Mucosa of rectum (tissue), 2 donors: ENCODE measurements around the gene RPL9.

ENCODE experiments used
- H3K27ac ChIP-seq, 2 donors: one replicate each; pipeline ENCODE4 v1.7.0; 2013; ENCODE audit warnings: inconsistent platforms in 2 of 2, low read depth in 2 of 2, low read length in 2 of 2
- H3K27me3 ChIP-seq, 2 donors: one replicate each; pipeline ENCODE4 v1.7.0; 2013; ENCODE audit warnings: low read length in 2 of 2; ENCODE audit not compliant: control insufficient read depth in 2 of 2, insufficient read depth in 2 of 2
- H3K36me3 ChIP-seq, 2 donors: one replicate each; pipeline ENCODE4 v1.7.0; 2013; ENCODE audit warnings: low read length in 2 of 2; ENCODE audit not compliant: control insufficient read depth in 2 of 2, insufficient read depth in 2 of 2
- H3K4me1 ChIP-seq, 2 donors: one replicate each; pipeline ENCODE4 v1.7.0; 2013; ENCODE audit warnings: low read length in 2 of 2, mild to moderate bottlenecking in 1 of 2; ENCODE audit not compliant: control insufficient read depth in 2 of 2, insufficient read depth in 2 of 2
- H3K4me3 ChIP-seq, 2 donors: one replicate each; pipeline ENCODE4 v1.7.0; 2013; ENCODE audit warnings: low read length in 2 of 2
- H3K9ac ChIP-seq, 2 donors: one replicate each; pipeline ENCODE4 v1.7.0; 2013; ENCODE audit warnings: low read length in 2 of 2, low read depth in 1 of 2, mild to moderate bottlenecking in 1 of 2
- H3K9me3 ChIP-seq, 2 donors: one replicate each; pipeline ENCODE4 v1.7.0; 2013; ENCODE audit warnings: low read length in 2 of 2; ENCODE audit not compliant: control insufficient read depth in 2 of 2
- donor health status: healthy.
- donor health status: Normal muscosa, but diverticular disease.

The RPL9 gene

GRCh38 chr4:39490322-39490721 is 31.6 kb upstream of the RPL9 start:
- H3K27me3 ChIP-seq = no peaks in the 10 kb centered on the region
- no peaks in the 10 kb centered on the region for H3K9me3 ChIP-seq
- no peaks in the 10 kb centered on the region for H3K36me3 ChIP-seq
- no peak overlapping the region for H3K4me3 ChIP-seq
- no peak overlapping the region for H3K9ac ChIP-seq
- H3K4me1 ChIP-seq = no peaks in the 10 kb centered on the region
- H3K27ac ChIP-seq = no peak overlapping the region

- Histone ChIP-seq H3K27ac (no peak overlapping the region), H3K9ac (no peak overlapping the region)
Observed at GRCh38 chr4:39486221-39486804, 27.6 kb upstream of the RPL9 start.

GRCh38 chr4:39484582-39485272 is 26.0 kb upstream of the RPL9 start:
- Histone ChIP-seq H3K4me1 (no peaks in the 10 kb centered on the region), H3K36me3 (no peaks in the 10 kb centered on the region), H3K27ac (no peak overlapping the region)

More at GRCh38 chr4:39486221-39486804, 27.6 kb upstream of the RPL9 start:
- no peaks in the 10 kb centered on the region for H3K9me3 ChIP-seq
- no peaks in the 10 kb centered on the region for H3K27me3 ChIP-seq
- no peaks in the 10 kb centered on the region for H3K4me1 ChIP-seq
- H3K4me3 ChIP-seq = no peak overlapping the region
- H3K36me3 ChIP-seq = no peaks in the 10 kb centered on the region

GRCh38 chr4:39480902-39481695 is 22.4 kb upstream of the RPL9 start:
- Histone ChIP-seq H3K27ac (no peak overlapping the region), H3K4me1 (no peaks in the 10 kb centered on the region), H3K9ac (no peak overlapping the region), H3K4me3 (no peak overlapping the region), H3K27me3 (no peaks in the 10 kb centered on the region), H3K36me3 (peaks cover 2 to 6% of the 10 kb centered on the region in 2 donors), H3K9me3 (no peaks in the 10 kb centered on the region)

More at GRCh38 chr4:39484582-39485272, 26.0 kb upstream of the RPL9 start:
- Histone ChIP-seq H3K4me3 (no peak overlapping the region), H3K9ac (no peak overlapping the region), H3K9me3 (no peaks in the 10 kb centered on the region), H3K27me3 (no peaks in the 10 kb centered on the region)

GRCh38 chr4:39480251-39480650 is 21.5 kb upstream of the RPL9 start:
- peaks cover 2 to 8% of the 10 kb centered on the region in 2 donors for H3K36me3 ChIP-seq
- H3K4me3 ChIP-seq = no peak overlapping the region
- no peaks in the 10 kb centered on the region for H3K27me3 ChIP-seq
- no peaks in the 10 kb centered on the region for H3K9me3 ChIP-seq
- no peak overlapping the region for H3K9ac ChIP-seq
- no peaks in the 10 kb centered on the region for H3K4me1 ChIP-seq
- H3K27ac ChIP-seq = no peak overlapping the region

GRCh38 chr4:39476187-39476895 is 17.6 kb upstream of the RPL9 start:
- no peak overlapping the region for H3K9ac ChIP-seq
- no peak overlapping the region for H3K4me3 ChIP-seq
- peaks cover 4 to 19% of the 10 kb centered on the region in 2 donors for H3K36me3 ChIP-seq
- no peaks in the 10 kb centered on the region for H3K9me3 ChIP-seq
- H3K4me1 ChIP-seq = no peaks in the 10 kb centered on the region
- H3K27me3 ChIP-seq = no peaks in the 10 kb centered on the region
- no peak overlapping the region for H3K27ac ChIP-seq

- H3K27ac ChIP-seq = no peak overlapping the region
- H3K36me3 ChIP-seq = peaks cover 8 to 19% of the 10 kb centered on the region in 2 donors
- H3K9me3 ChIP-seq = no peaks in the 10 kb centered on the region
- H3K4me1 ChIP-seq = peaks cover 0 to 4% of the 10 kb centered on the region in 2 donors
- no peak overlapping the region for H3K4me3 ChIP-seq
- H3K27me3 ChIP-seq = no peaks in the 10 kb centered on the region
- no peak overlapping the region for H3K9ac ChIP-seq
Observed at GRCh38 chr4:39472396-39472795, 13.7 kb upstream of the RPL9 start.

- peaks cover 0 to 7% of the 10 kb centered on the region in 2 donors for H3K4me1 ChIP-seq
- no peak overlapping the region for H3K9ac ChIP-seq
- no peaks in the 10 kb centered on the region for H3K9me3 ChIP-seq
- H3K4me3 ChIP-seq = no peak overlapping the region
- H3K27ac ChIP-seq = no peak overlapping the region
- H3K27me3 ChIP-seq = no peaks in the 10 kb centered on the region
- H3K36me3 ChIP-seq = peaks cover 12 to 14% of the 10 kb centered on the region in 2 donors
Observed at GRCh38 chr4:39470402-39470801, 11.7 kb upstream of the RPL9 start.

GRCh38 chr4:39469429-39470077 is 10.8 kb upstream of the RPL9 start:
- Histone ChIP-seq H3K27me3 (no peaks in the 10 kb centered on the region), H3K9me3 (no peaks in the 10 kb centered on the region), H3K9ac (peak overlapping the region in 1 of 2 donors; percentile 27), H3K4me1 (peaks cover 0 to 7% of the 10 kb centered on the region in 2 donors), H3K4me3 (no peak overlapping the region), H3K36me3 (peaks cover 18 to 19% of the 10 kb centered on the region in 2 donors), H3K27ac (no peak overlapping the region)
